ENCODE results near the gene FAM120B.
"Not testable (repeated sequence)": the region's sequence is repeated elsewhere in the genome, so short reads cannot be mapped to it uniquely, and the experiment has no call there.

Gene FAM120B

GRCh38 chr6:170297576-170298330 lies 8.8 kb upstream of the FAM120B start:
- DNase-seq (ENCODE audit: low spot score), result no peak

DNA sequence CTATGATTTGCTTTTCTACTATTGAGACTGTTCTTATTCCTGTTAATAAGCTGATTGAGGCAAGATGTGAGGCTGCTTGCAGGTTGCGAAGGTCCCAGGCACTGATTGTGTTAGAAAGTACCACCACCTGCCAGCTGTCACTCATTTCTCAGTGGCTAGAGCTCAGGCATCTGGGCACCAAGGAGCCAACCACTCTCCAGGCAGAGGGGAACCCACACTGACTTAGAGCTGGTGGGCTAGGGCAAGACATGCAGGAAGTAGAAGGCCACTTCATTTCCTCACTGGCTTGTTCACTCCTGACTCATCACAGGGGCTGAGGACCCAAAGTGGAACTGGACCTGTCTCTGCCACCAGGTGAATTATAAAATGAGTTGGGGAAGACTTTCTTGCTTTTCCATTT lies 7.9 kb upstream of the FAM120B start:
- DNase-seq (ENCODE audit: low spot score), result no peak

GRCh38 chr6:170301184-170301583 lies 5.4 kb upstream of the FAM120B start:
- no peak for DNase-seq (ENCODE audit: low spot score)

DNA sequence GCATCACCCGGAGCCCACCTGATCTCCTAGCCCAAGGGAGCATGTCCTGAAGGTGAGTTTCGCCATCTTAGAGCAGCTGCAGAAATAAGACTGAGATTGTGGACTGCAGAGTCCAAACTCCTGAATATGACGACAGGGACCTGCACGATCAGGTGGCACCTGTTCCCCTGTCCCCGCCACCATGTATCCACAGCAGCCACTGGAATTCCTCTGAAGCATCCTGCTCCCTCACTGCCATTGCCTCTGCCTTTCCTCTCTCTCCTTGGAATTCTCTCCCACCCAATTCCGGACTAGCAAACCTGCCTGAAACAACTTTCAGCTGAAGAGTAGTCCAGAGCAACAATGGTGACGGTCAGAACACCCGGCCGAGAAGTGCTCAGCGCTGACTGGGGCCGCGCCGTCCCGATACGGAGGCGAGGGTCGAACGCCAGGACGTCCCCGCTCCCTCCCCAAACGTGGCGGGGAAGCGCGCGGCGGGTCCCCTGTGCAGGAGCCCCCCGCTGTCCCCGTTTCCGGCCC lies 694 bp upstream of the FAM120B start:
- DNase-seq (ENCODE audit: low spot score), result no peak

DNA sequence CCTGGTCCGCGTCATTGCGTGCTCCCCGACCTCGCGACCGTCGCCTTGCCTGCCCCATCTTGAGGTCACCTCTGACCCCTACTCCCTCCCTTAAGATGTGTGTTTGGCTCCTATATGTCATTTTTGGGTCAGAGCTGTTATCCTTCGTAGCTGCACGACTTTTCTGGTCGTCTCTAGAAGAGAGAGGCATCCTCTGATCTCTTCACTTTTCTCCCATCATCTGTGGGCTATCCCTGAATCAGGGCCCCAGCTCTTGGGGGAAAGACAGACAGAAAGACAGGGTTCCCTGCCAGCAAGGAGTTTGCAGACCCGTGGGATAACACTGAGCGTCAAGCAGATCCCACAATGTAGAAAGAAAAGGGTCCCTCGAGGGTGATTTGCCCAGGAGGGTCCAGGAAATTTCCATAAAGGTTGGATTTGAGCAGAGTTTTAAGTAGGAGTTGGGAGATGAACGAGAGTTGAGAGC lies 555 bp downstream of the FAM120B start:
- no peak for DNase-seq (ENCODE audit: low spot score)

DNA sequence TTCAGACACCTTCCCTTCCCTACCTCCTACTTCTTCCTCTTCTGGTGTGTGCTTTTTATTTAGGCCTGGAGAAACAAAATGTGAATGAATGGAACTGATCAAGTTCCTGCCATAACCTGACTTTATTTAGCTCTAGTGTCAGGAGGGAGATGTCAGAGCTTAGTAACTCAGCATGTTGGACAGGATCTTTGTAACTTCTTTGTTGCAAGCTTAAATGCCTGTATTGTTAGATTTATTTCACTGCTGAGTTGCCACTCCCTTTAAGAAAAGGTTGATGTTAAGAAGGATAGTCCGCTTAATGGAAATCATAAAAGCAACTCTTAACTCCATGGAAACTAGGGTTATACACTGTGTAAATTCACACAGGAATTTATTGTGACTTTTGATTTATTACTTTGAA lies 2.2 kb downstream of the FAM120B start:
- DNase-seq (ENCODE audit: low spot score), result no peak

DNA sequence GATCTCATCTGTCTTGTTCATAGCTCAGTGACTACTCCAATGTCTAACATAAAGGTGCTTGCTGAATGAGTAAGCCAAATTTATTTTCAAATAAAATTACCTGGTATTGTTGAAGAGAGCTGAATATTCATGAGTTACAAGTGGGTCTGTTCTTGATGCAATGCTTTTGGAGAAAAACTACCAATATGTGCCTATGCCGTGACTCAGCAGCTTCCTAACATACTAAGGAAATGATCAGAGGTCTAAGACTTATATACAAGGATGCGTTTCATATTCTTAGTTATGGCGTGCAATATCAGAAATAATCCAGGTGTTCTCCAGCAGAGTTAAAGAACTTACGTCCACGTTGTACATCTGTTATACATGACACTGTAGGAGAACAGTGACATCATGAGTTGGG lies 5.1 kb downstream of the FAM120B start:
- DNase-seq (ENCODE audit: low spot score), result no peak

DNA sequence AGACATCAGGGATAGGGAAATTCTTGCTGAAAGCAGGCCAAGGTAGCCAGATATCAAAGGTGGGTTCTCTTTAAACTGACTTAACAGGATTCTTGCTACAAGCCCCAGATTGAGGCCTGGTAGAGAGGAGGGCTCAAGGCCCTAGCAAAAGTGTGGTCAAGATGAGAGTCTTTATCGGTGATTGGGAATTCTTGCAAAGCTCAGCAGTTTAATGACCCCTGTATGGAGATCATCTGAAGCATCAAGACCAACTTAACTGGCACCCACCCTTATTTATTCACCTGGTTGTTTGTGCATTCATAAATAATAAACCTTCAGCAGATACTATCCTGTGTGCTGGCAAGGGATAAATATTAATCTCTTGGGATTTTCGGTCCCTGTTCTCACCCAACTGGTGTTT lies 6.3 kb downstream of the FAM120B start:
- no peak for DNase-seq (ENCODE audit: low spot score)

- no peak for DNase-seq (ENCODE audit: low spot score)
These were observed 7.2 kb downstream of the FAM120B start for GRCh38 chr6:170313716-170314295.

DNA sequence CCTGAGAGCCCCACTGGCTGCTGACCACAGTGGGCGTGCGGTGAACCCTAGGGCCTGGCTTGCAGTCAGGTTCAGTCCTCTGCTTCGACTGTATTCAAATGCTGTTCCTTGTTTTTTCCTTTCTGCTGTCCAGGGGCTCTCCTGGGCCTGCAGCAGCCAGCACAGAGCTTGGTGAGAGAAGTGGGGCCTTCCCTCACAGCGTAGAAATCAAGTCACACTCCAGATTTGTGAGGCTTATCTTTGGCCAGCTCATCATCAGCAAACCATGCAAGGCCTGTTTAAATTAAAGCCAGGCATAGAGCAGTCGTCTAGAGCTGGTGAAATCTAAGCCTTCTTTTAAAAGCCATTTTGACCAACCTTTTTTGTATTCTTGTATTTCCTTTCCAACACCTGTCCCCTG lies 8.4 kb downstream of the FAM120B start:
- DNase-seq (ENCODE audit: low spot score), result no peak

DNA sequence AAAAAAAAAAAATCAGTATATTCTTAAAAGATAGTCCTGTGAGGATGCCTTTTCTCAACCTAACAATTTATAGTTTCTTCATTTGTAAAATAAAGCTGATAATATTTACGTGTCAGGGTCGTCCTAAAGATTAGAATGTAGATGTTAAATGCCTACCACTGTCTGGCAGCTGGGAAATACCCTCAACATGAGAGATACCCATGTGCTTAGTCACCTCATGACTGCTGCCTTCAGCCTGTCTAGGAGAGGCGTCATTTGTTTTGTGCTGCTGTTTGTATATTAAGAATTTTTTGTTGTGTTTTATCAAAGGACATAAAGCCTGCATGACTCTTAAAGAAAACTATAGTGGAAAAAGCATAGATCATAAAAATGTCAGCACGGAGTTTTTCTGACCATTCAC lies 9.5 kb downstream of the FAM120B start:
- peak; percentile 22 for DNase-seq (ENCODE audit: low spot score)

GRCh38 chr6:170317076-170317475 lies 10.5 kb downstream of the FAM120B start:
- DNase-seq (ENCODE audit: low spot score), result no peak

- DNase-seq (ENCODE audit: low spot score), result no peak
These were observed 11.2 kb downstream of the FAM120B start for GRCh38 chr6:170317718-170318117.

GRCh38 chr6:170329321-170329720 lies 22.8 kb downstream of the FAM120B start:
- no peak for DNase-seq (ENCODE audit: low spot score)

GRCh38 chr6:170335199-170335598 lies 28.6 kb downstream of the FAM120B start:
- DNase-seq (ENCODE audit: low spot score), result not testable (repeated sequence)

DNA sequence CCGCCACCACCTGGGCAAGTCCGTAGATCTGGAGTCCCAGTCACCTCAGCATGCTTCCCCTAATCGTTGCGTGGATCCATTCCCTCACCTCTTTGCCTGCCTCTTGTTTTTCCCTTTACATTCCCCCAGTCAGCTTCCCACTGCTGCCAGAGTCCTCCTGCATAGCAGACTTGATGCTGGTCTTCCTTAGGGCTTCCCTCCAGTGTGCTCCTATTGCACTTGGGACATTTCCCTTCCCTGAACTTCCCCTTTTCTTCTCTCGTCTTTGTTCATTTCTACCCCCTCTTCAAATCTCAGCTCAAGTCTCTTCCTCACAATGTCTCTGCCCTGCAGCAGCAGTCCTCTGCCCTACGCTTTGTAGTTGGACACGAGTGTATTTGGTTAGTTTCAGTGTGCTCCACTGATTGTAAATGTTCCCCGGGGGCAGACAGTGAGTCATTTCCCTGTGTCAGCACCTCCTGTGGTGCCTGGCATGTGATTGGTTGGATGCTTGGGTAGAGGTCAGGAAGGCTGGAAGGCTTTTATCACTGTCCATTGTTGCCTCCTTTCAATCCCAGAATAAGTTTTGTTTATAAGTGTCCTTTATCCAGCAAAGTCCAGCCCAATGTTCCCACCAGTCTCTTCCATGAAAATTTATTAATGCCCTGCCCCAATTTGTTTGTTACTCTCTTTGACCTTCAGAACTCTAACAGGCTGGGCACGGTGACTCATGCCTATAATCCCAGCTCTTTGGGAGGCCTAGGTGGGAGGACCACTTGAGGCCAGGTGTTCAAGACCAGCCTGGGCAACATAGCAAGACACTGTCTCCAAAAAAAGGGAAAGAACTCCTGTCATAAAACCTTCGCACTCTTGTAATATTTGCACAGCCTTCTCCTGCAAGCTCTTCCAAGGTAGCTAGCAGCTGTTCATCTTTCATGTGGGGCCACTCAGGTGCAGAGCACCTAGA lies 38.3 kb downstream of the FAM120B start:
- no peak for DNase-seq (ENCODE audit: low spot score)

DNA sequence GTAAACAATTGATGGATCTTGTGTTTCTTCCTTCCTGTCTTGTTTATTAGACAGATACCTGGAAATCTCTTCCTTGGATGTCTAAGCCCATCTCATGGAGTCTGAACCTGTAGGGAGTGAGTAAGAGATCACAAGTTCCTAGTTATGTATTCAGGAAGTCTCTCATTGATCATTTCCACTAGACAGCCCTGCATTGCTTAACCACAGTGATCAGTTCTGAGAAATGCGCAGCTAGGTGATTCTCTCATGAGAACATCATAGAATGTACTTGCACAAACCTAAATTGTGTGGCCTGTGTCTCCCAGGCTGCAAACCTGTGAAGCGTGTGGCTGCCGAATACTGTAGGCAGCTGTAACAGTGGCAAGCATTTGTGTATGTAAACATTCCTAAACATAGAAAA lies 39.1 kb downstream of the FAM120B start:
- no peak for DNase-seq (ENCODE audit: low spot score)

- DNase-seq (ENCODE audit: low spot score), result no peak
These were observed 40.1 kb downstream of the FAM120B start for GRCh38 chr6:170346649-170347048.

GRCh38 chr6:170347091-170347490 lies 40.5 kb downstream of the FAM120B start:
- DNase-seq (ENCODE audit: low spot score), result no peak

DNA sequence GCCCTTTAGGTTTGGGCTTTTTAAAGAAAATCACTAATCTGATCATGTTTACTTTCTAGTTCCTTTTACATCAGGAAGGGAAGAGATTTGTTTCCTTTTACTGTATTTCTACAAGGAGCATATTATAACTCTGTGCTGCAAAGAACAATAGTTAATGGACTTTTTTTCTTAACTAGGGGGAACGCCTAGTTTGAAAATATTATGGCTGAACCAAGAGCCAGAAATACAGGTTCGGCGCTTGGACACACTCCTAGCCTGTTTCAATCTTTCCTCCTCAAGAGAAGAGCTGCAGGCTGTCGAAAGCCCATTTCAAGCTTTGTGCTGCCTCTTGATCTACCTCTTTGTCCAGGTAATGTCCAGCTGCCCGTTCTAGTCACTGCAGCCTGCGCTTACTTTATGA lies 41.4 kb downstream of the FAM120B start:
- no peak for DNase-seq (ENCODE audit: low spot score)

GRCh38 chr6:170351456-170351855 lies 44.9 kb downstream of the FAM120B start:
- DNase-seq (ENCODE audit: low spot score), result not testable (repeated sequence)

GRCh38 chr6:170355190-170355589 lies 48.6 kb downstream of the FAM120B start:
- not testable (repeated sequence) for DNase-seq (ENCODE audit: low spot score)

Measured in CD4-positive, alpha-beta T cell treated with Interleukin-2 at 100 ng/mL for 4 hours (primary cell).